ENCODE measurements around the gene ACOX2. TPM values are rescaled to one million over a fixed set of nuclear protein-coding genes. Genes with fewer than 3 reads are reported as not detected.

The ACOX2 gene
- total and polyA plus RNA-seq, 10 of the 15 experiments (the other 5 are each of a cell fraction or from before 2014, with no cell fraction given), result 0.72 TPM; not detected in 9

DNA sequence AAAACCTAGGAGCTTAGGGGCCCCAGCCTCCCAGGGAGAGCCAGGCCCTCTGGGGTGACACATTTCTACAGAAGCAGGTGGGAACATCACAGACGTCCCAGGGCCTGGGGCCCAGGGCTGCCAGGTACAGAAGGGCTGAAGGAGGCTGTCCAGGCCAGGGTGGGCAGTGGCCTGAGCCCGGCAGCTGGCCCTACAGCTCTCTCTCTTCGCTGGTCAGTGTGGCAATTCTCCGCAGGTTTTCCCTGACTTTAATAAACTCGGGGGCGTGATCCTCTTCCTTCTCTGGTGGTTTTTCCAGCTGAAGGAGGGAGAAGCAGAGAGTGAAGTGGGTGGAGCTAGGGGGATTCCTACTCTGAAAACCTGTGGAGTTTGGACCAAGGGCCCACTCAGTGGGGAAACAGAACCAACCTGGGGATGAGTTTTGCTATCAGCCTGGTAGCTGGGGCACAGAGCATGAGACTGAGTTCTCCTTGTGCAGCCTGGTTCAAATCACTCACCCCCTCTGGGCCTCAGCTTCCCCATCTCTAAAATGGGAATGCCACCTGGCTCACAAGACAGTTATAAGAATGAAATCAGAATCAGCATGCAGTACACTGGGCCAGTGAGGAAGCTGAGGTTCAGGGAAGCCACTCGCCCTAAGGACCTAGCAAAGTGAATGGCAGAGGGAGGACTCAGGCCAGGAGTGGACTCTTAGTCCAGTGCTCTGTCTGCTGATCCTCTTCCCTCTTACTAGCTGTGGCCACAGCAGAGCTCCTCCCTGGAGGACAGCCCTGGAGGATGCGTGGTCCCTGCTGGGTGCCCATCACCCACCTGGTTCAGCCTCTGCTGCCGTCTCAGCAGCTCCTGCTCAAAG is 29.6 kb upstream of the ACOX2 start:
- intact Hi-C loops (cut with micrococcal nuclease; ENCODE audit: unreplicated experiment), result no loop called here
- H3K9me3 ChIP-seq (replicated peaks; ENCODE audit: control insufficient read depth, insufficient read depth, low read length), result no peaks in the 10 kb centered on the region
- no peak overlapping the region for H3K4me3 ChIP-seq
- SMC1A ChIA-PET (ENCODE audit: uncharacterized antibody, unreplicated experiment), result interaction anchor here (0.6 to 6.2 kb wide), 4 partner anchors 25 to 428 kb away, joined by 3 to 54 read pairs (median 3); no protein-coding TSS in a partner anchor
- CTCF ChIA-PET, result interaction anchor here (0.9 to 10.4 kb wide), 7 partner anchors 10 to 167 kb away, joined by 3 to 243 read pairs (median 3); no protein-coding TSS in a partner anchor
- no peaks in the 10 kb centered on the region for H3K79me2 ChIP-seq (ENCODE audit: control insufficient read depth, insufficient read depth, low read length)
- no peaks in the 10 kb centered on the region; a peak in 1 of 4 replicates for H3K27me3 ChIP-seq (replicated peaks in 1 of 2; ENCODE audit: control insufficient read depth in 2 of 2, insufficient read depth in 2 of 2, low read length in 1 of 2)
- no peaks in the 10 kb centered on the region for H3K36me3 ChIP-seq (ENCODE audit: control insufficient read depth in 2 of 2, insufficient read depth in 2 of 2, low read length in 1 of 2)
- in situ Hi-C loops (cut with MboI), result no loop called here
- DNase-seq (ENCODE audit: low read depth, low spot score) (no peak), ATAC-seq (no peak), FAIRE-seq (no peak)
- TF ChIP-seq RB1 (IDR thresholded peaks at IDR 0.05; ENCODE audit: borderline replicate concordance) (no peak), KAT2A (conservative IDR thresholded peaks at IDR 0.05; ENCODE audit: control insufficient read depth, low read depth, low read length) (no peak), YY1 (IDR thresholded peaks at IDR 0.05; ENCODE audit: low read depth, low read length) (no peak), GABPA (IDR thresholded peaks at IDR 0.05; ENCODE audit: low read depth) (no peak), MTA3 (IDR thresholded peaks at IDR 0.05; ENCODE audit: borderline replicate concordance, low read length) (no peak), ELK1 (IDR thresholded peaks at IDR 0.05; ENCODE audit: low read depth, low read length) (no peak), RBBP5 (conservative IDR thresholded peaks at IDR 0.05) (no peak), TARDBP (IDR thresholded peaks at IDR 0.05; ENCODE audit: borderline replicate concordance) (no peak), JUND (IDR thresholded peaks at IDR 0.05; ENCODE audit: low read depth, low read length) (no peak), EZH2 (IDR thresholded peaks at IDR 0.05; ENCODE audit: borderline replicate concordance, control insufficient read depth, low read depth, low read length) (no peak), SUZ12 (IDR thresholded peaks at IDR 0.05; ENCODE audit: unreplicated experiment) (no peak)
- H4K20me1 ChIP-seq (ENCODE audit: control insufficient read depth, insufficient read depth), result no peaks in the 10 kb centered on the region
- no peak overlapping the region for H3K27ac ChIP-seq (ENCODE audit: control insufficient read depth, insufficient read depth)
- no peak overlapping the region for H2AFZ ChIP-seq (ENCODE audit: control insufficient read depth, low read depth, low read length)
- 24% methylated on average over 9 of the region's 9 CpGs for WGBS (ENCODE audit: insufficient coverage, insufficient replicate concordance, low lambda C conversion rate, missing lambda C conversion rate)
- RAD21 ChIA-PET (ENCODE audit: unreplicated experiment), result interaction anchor here (0.6 to 8.3 kb wide), 3 partner anchors 9 to 62 kb away, joined by 3 to 100 read pairs (median 3); no protein-coding TSS in a partner anchor
- POLR2A ChIA-PET, result no interaction called here
- no peak overlapping the region for H3K4me2 ChIP-seq (ENCODE audit: control insufficient read depth, insufficient read depth)
- BruUV-seq (replicated peaks), result no TSS peak
- no peak overlapping the region for H3K9ac ChIP-seq (ENCODE audit: control insufficient read depth, insufficient read depth, low read length)
- 0 out of 2 replicates have a peak, but pooled peaks cover 3% of the 10 kb centered on the region for H3K4me1 ChIP-seq (ENCODE audit: control insufficient read depth, insufficient read depth, low read length)
